22Rv1 (cell line): ENCODE measurements around the gene TCEANC.

Experiments used
- CTCF ChIP-seq: fragments of 450-650 bp; IDR thresholded peaks from 2 replicates; pipeline ENCODE4 v1.5.1; 2017; ENCODE audit warnings: mild to moderate bottlenecking
- ZFX ChIP-seq: fragments of 450-650 bp; IDR thresholded peaks from 2 replicates; pipeline ENCODE4 v1.6.1; 2017; ENCODE audit warnings: antibody characterized with exemption, borderline replicate concordance

- TF ChIP-seq CTCF (no peak), ZFX (no peak)
Observed at GRCh38 chrX:13605611-13606010, 47.3 kb upstream of the TCEANC start.
